ENCODE measurements around the gene SUSD5. TPM values are rescaled to one million over a fixed set of nuclear protein-coding genes. Genes with fewer than 3 reads are reported as not detected.

SUSD5 gene
- total RNA-seq, 1 donor from 2014 or later = 2.0 TPM

- no peak overlapping the region for H3K4me3 Mint-ChIP-seq (ENCODE audit: unreplicated experiment)
- H3K27me3 Mint-ChIP-seq (ENCODE audit: unreplicated experiment) = no peaks in the 10 kb centered on the region
- H3K4me1 Mint-ChIP-seq (ENCODE audit: low read depth, unreplicated experiment) = no peaks in the 10 kb centered on the region
- DNase-seq = no peak
- no peaks in the 10 kb centered on the region for H3K9me3 Mint-ChIP-seq (ENCODE audit: unreplicated experiment)
- no peak for TF ChIP-seq CTCF (IDR thresholded peaks at IDR 0.05; ENCODE audit: partially characterized antibody, unreplicated experiment)
- no peaks in the 10 kb centered on the region for H3K36me3 Mint-ChIP-seq (ENCODE audit: unreplicated experiment)
- H3K27ac Mint-ChIP-seq (ENCODE audit: unreplicated experiment) = no peak overlapping the region
Measured at GRCh38 chr3:33170531-33170930, 48.1 kb downstream of the SUSD5 start.

GRCh38 chr3:33167716-33168336 is 50.8 kb downstream of the SUSD5 start:
- no peak for DNase-seq
- no peaks in the 10 kb centered on the region for H3K4me1 Mint-ChIP-seq (ENCODE audit: low read depth, unreplicated experiment)
- no peak overlapping the region for H3K27ac Mint-ChIP-seq (ENCODE audit: unreplicated experiment)
- H3K27me3 Mint-ChIP-seq (ENCODE audit: unreplicated experiment) = no peaks in the 10 kb centered on the region
- H3K9me3 Mint-ChIP-seq (ENCODE audit: unreplicated experiment) = no peaks in the 10 kb centered on the region
- H3K36me3 Mint-ChIP-seq (ENCODE audit: unreplicated experiment) = no peaks in the 10 kb centered on the region
- no peak overlapping the region for H3K4me3 Mint-ChIP-seq (ENCODE audit: unreplicated experiment)
- no peak for TF ChIP-seq CTCF (IDR thresholded peaks at IDR 0.05; ENCODE audit: partially characterized antibody, unreplicated experiment)

- Mint-ChIP-seq H3K4me1 (ENCODE audit: low read depth, unreplicated experiment) (no peaks in the 10 kb centered on the region), H3K27me3 (ENCODE audit: unreplicated experiment) (no peaks in the 10 kb centered on the region), H3K9me3 (ENCODE audit: unreplicated experiment) (no peaks in the 10 kb centered on the region), H3K27ac (ENCODE audit: unreplicated experiment) (no peak overlapping the region), H3K36me3 (ENCODE audit: unreplicated experiment) (no peaks in the 10 kb centered on the region), H3K4me3 (ENCODE audit: unreplicated experiment) (no peak overlapping the region)
- no peak for TF ChIP-seq CTCF (IDR thresholded peaks at IDR 0.05; ENCODE audit: partially characterized antibody, unreplicated experiment)
- DNase-seq = no peak
Measured at GRCh38 chr3:33167284-33167683, 51.3 kb downstream of the SUSD5 start.

GRCh38 chr3:33166095-33166494 is 52.5 kb downstream of the SUSD5 start:
- H3K4me1 Mint-ChIP-seq (ENCODE audit: low read depth, unreplicated experiment) = no peaks in the 10 kb centered on the region

More at GRCh38 chr3:33166095-33166494, 52.5 kb downstream of the SUSD5 start:
- no peaks in the 10 kb centered on the region for H3K36me3 Mint-ChIP-seq (ENCODE audit: unreplicated experiment)
- no peak for TF ChIP-seq CTCF (IDR thresholded peaks at IDR 0.05; ENCODE audit: partially characterized antibody, unreplicated experiment)
- DNase-seq = no peak
- no peaks in the 10 kb centered on the region for H3K9me3 Mint-ChIP-seq (ENCODE audit: unreplicated experiment)
- H3K27me3 Mint-ChIP-seq (ENCODE audit: unreplicated experiment) = no peaks in the 10 kb centered on the region
- H3K4me3 Mint-ChIP-seq (ENCODE audit: unreplicated experiment) = no peak overlapping the region
- no peak overlapping the region for H3K27ac Mint-ChIP-seq (ENCODE audit: unreplicated experiment)

All from glutamatergic neuron (in vitro differentiated cells).